ENCODE data around the gene RIMKLB.
"Not testable (repeated sequence)": the region's sequence is repeated elsewhere in the genome, so short reads cannot be mapped to it uniquely, and the experiment has no call there.

RIMKLB gene

GRCh38 chr12:8695116-8695515, 2.7 kb upstream of the RIMKLB start:
- DNase-seq: no peak

GRCh38 chr12:8696442-8697090, 1.2 kb upstream of the RIMKLB start:
- DNase-seq: no peak

- DNase-seq: peak; percentile 10
Measured at GRCh38 chr12:8697120-8697475, 693 bp upstream of the RIMKLB start.

GRCh38 chr12:8698132-8698851, 501 bp downstream of the RIMKLB start:
- no peak for DNase-seq

- DNase-seq: no peak
Measured at GRCh38 chr12:8698879-8699278, 1.1 kb downstream of the RIMKLB start.

- no peak for DNase-seq
Measured at GRCh38 chr12:8699714-8700113, 1.9 kb downstream of the RIMKLB start.

- DNase-seq: no peak
Measured at GRCh38 chr12:8701046-8701660, 3.4 kb downstream of the RIMKLB start.

- DNase-seq: no peak
Measured at GRCh38 chr12:8702159-8702558, 4.4 kb downstream of the RIMKLB start.

GRCh38 chr12:8709124-8709830, 11.5 kb downstream of the RIMKLB start:
- no peak for DNase-seq

- DNase-seq: no peak
Measured at GRCh38 chr12:8712572-8712971, 14.8 kb downstream of the RIMKLB start.

GRCh38 chr12:8722286-8722800, 24.6 kb downstream of the RIMKLB start:
- DNase-seq: no peak

- no peak for DNase-seq
Measured at GRCh38 chr12:8734873-8735381, 37.1 kb downstream of the RIMKLB start.

GRCh38 chr12:8742501-8742900, 44.7 kb downstream of the RIMKLB start:
- DNase-seq: no peak

- DNase-seq: not testable (repeated sequence)
Measured at GRCh38 chr12:8743121-8743520, 45.3 kb downstream of the RIMKLB start.

GRCh38 chr12:8745631-8746030, 47.8 kb downstream of the RIMKLB start:
- DNase-seq: not testable (repeated sequence)

GRCh38 chr12:8746046-8746445, 48.3 kb downstream of the RIMKLB start:
- no peak for DNase-seq

- not testable (repeated sequence) for DNase-seq
Measured at GRCh38 chr12:8760076-8760475, 62.3 kb downstream of the RIMKLB start.

- DNase-seq: not testable (repeated sequence)
Measured at GRCh38 chr12:8762701-8763100, 64.9 kb downstream of the RIMKLB start.

- not testable (repeated sequence) for DNase-seq
Measured at GRCh38 chr12:8766121-8766520, 68.3 kb downstream of the RIMKLB start.

GRCh38 chr12:8770499-8770898, 72.7 kb downstream of the RIMKLB start:
- no peak for DNase-seq

GRCh38 chr12:8771072-8771471, 73.3 kb downstream of the RIMKLB start:
- no peak for DNase-seq

- DNase-seq: no peak
Measured at GRCh38 chr12:8773461-8773860, 75.7 kb downstream of the RIMKLB start.

GRCh38 chr12:8779281-8779680, 81.5 kb downstream of the RIMKLB start:
- DNase-seq: no peak

All from NCI-H1694 treated with DMSO at 0.1 percent for 48 hours (cell line).